Effector memory CD4-positive, alpha-beta T cell (primary cell): ENCODE data around the gene TRUB2.

Experiments
- DNase-seq, 3 donors: peaks; one replicate each; pipeline ENCODE4 v3.0.0-alpha.2; 2020
- H3K27ac ChIP-seq: 2 replicates; pipeline ENCODE4 v1.7.0; 2013; ENCODE audit warnings: mild to moderate bottlenecking, low read length, moderate library complexity; ENCODE audit not compliant: insufficient read depth, poor library complexity, severe bottlenecking
- H3K27me3 ChIP-seq: replicated peaks from 2 replicates; pipeline ENCODE4 v1.7.0; 2013; ENCODE audit warnings: mild to moderate bottlenecking, low read length; ENCODE audit not compliant: insufficient read depth, control insufficient read depth, poor library complexity, severe bottlenecking
- H3K36me3 ChIP-seq: 2 replicates; pipeline ENCODE4 v1.7.0; 2013; ENCODE audit warnings: mild to moderate bottlenecking, low read length, moderate library complexity; ENCODE audit not compliant: control insufficient read depth, insufficient read depth
- H3K4me1 ChIP-seq: 2 replicates; pipeline ENCODE4 v1.7.0; 2013; ENCODE audit warnings: low read length, mild to moderate bottlenecking; ENCODE audit not compliant: control insufficient read depth, insufficient read depth, poor library complexity, severe bottlenecking
- H3K4me3 ChIP-seq: 2 replicates; pipeline ENCODE4 v1.7.0; 2013; ENCODE audit warnings: low read length, low read depth, mild to moderate bottlenecking; ENCODE audit not compliant: insufficient read depth, poor library complexity, severe bottlenecking
- H3K9me3 ChIP-seq: 2 replicates; pipeline ENCODE4 v1.7.0; 2013; ENCODE audit warnings: mild to moderate bottlenecking, low read length, moderate library complexity; ENCODE audit not compliant: control insufficient read depth

The TRUB2 gene

GRCh38 chr9:128271512-128271911 is 50.7 kb downstream of the TRUB2 start:
- Histone ChIP-seq H3K9me3 (no peaks in the 10 kb centered on the region), H3K36me3 (peaks cover 13% of the 10 kb centered on the region), H3K27me3 (no peaks in the 10 kb centered on the region), H3K4me1 (peaks cover 11% of the 10 kb centered on the region), H3K4me3 (no peak overlapping the region), H3K27ac (no peak overlapping the region)
- no peak for DNase-seq

GRCh38 chr9:128271112-128271511 is 51.1 kb downstream of the TRUB2 start:
- Histone ChIP-seq H3K27ac (no peak overlapping the region), H3K4me1 (peaks cover 7% of the 10 kb centered on the region), H3K9me3 (no peaks in the 10 kb centered on the region), H3K36me3 (peaks cover 13% of the 10 kb centered on the region), H3K27me3 (no peaks in the 10 kb centered on the region), H3K4me3 (no peak overlapping the region)
- DNase-seq: no peak

GRCh38 chr9:128266868-128267590 is 55.2 kb downstream of the TRUB2 start:
- H3K27me3 ChIP-seq: no peaks in the 10 kb centered on the region
- no peak overlapping the region for H3K4me3 ChIP-seq
- peaks cover 26% of the 10 kb centered on the region for H3K36me3 ChIP-seq
- no peak for DNase-seq
- no peak overlapping the region for H3K27ac ChIP-seq
- H3K9me3 ChIP-seq: no peaks in the 10 kb centered on the region
- no peaks in the 10 kb centered on the region for H3K4me1 ChIP-seq

GRCh38 chr9:128265348-128265847 is 56.8 kb downstream of the TRUB2 start:
- no peaks in the 10 kb centered on the region for H3K27me3 ChIP-seq
- no peaks in the 10 kb centered on the region for H3K4me1 ChIP-seq
- H3K27ac ChIP-seq: no peak overlapping the region
- peaks cover 42% of the 10 kb centered on the region for H3K36me3 ChIP-seq
- H3K4me3 ChIP-seq: no peak overlapping the region
- H3K9me3 ChIP-seq: no peaks in the 10 kb centered on the region
- no peak for DNase-seq

- DNase-seq: no peak
- Histone ChIP-seq H3K27me3 (no peaks in the 10 kb centered on the region), H3K4me3 (no peak overlapping the region), H3K9me3 (no peaks in the 10 kb centered on the region), H3K36me3 (peaks cover 60% of the 10 kb centered on the region), H3K4me1 (no peaks in the 10 kb centered on the region), H3K27ac (no peak overlapping the region)
These were observed 59.6 kb downstream of the TRUB2 start for GRCh38 chr9:128262687-128263086.

- DNase-seq: no peak
- no peaks in the 10 kb centered on the region for H3K4me1 ChIP-seq
- no peak overlapping the region for H3K27ac ChIP-seq
- H3K36me3 ChIP-seq: peaks cover 53% of the 10 kb centered on the region
- H3K27me3 ChIP-seq: no peaks in the 10 kb centered on the region
- no peak overlapping the region for H3K4me3 ChIP-seq
- H3K9me3 ChIP-seq: no peaks in the 10 kb centered on the region
These were observed 61.9 kb downstream of the TRUB2 start for GRCh38 chr9:128260340-128260739.

GRCh38 chr9:128259156-128259555 is 63.1 kb downstream of the TRUB2 start:
- DNase-seq: no peak
- Histone ChIP-seq H3K4me3 (no peak overlapping the region), H3K27ac (no peak overlapping the region), H3K9me3 (no peaks in the 10 kb centered on the region), H3K36me3 (peaks cover 53% of the 10 kb centered on the region), H3K4me1 (no peaks in the 10 kb centered on the region), H3K27me3 (no peaks in the 10 kb centered on the region)

GRCh38 chr9:128258326-128258725 is 63.9 kb downstream of the TRUB2 start:
- Histone ChIP-seq H3K27ac (no peak overlapping the region), H3K4me3 (no peak overlapping the region), H3K9me3 (no peaks in the 10 kb centered on the region), H3K27me3 (no peaks in the 10 kb centered on the region), H3K36me3 (peaks cover 53% of the 10 kb centered on the region), H3K4me1 (no peaks in the 10 kb centered on the region)
- no peak for DNase-seq

- Histone ChIP-seq H3K9me3 (no peaks in the 10 kb centered on the region), H3K27ac (no peak overlapping the region), H3K36me3 (peaks cover 49% of the 10 kb centered on the region), H3K4me1 (no peaks in the 10 kb centered on the region), H3K4me3 (no peak overlapping the region), H3K27me3 (no peaks in the 10 kb centered on the region)
- DNase-seq: no peak
These were observed 64.3 kb downstream of the TRUB2 start for GRCh38 chr9:128257907-128258306.

- no peak for DNase-seq
- H3K27ac ChIP-seq: no peak overlapping the region
- H3K27me3 ChIP-seq: no peaks in the 10 kb centered on the region
- peaks cover 43% of the 10 kb centered on the region for H3K36me3 ChIP-seq
- H3K4me3 ChIP-seq: no peak overlapping the region
- no peaks in the 10 kb centered on the region for H3K4me1 ChIP-seq
- H3K9me3 ChIP-seq: no peaks in the 10 kb centered on the region
These were observed 65.0 kb downstream of the TRUB2 start for GRCh38 chr9:128257086-128257825.
